Right lobe of liver (tissue), 4 donors: ENCODE data around the gene SLC9A3.

ENCODE experiments used
- CTCF ChIP-seq, 4 donors: fragments of 200-600 bp in 3 of 4; fragments of 450-650 bp in 1 of 4; IDR thresholded peaks; one replicate each; pipeline versions ENCODE4 v1.5.1 to v1.8.0; 2016 to 2022; ENCODE audit warnings: antibody characterized with exemption in 4 of 4, mild to moderate bottlenecking in 2 of 4
- POLR2A ChIP-seq: fragments of 450-650 bp; IDR thresholded peaks from one replicate; pipeline ENCODE4 v1.6.1; 2017; ENCODE audit warnings: antibody characterized with exemption, mild to moderate bottlenecking
- donor health status: DM: no; HTN: no; CAD: no.
- donor health status: DM: no; HTN: no; CAD: no.
- donor health status: DM: no; HTN: yes; CAD: no.

- no peak for TF ChIP-seq CTCF (IDR thresholded peaks at IDR 0.05)
- no peak for TF ChIP-seq POLR2A
These were observed 1.3 kb downstream of the SLC9A3 start for GRCh38 chr5:522899-523440.
